PC-9 (cell line): Measurements from ENCODE around the gene ZMAT5. TPM values are rescaled to one million over a fixed set of nuclear protein-coding genes. Genes with fewer than 3 reads are reported as not detected.
A peak's percentile ranks its signal among the peaks of the same experiment; 100 is the strongest.

Experiments used
- BruUV-seq: library from RNA; stranded (reverse); fragments of 400-500 nt; replicated peaks from 2 replicates; lab custom pipeline; 2021; lab: Mats Ljungman, UMichigan
- CTCF ChIA-PET: fragments of 300-600 bp; sonication (Branson Sonifier 250); formaldehyde crosslinking; loops from one replicate; lab custom pipeline; 2022; ENCODE audit warnings: antibody characterized with exemption; lab: Charles Lee
- POLR2A ChIA-PET: fragments of 300-600 bp; sonication (Branson Sonifier 250); formaldehyde crosslinking; loops from one replicate; lab custom pipeline; 2022; ENCODE audit warnings: antibody characterized with exemption; ENCODE audit not compliant: unreplicated experiment; lab: Charles Lee
- DNase-seq, 2 experiments: peaks; one replicate each; pipeline versions ENCODE4 v3.0.0 to v3.0.0-alpha.2; 2015 to 2022; ENCODE audit warnings: mixed read lengths in 1 of 2
- H2AFZ ChIP-seq: fragments of 200-600 bp; sonication (generic); 2 replicates; pipeline ENCODE4 v1.8.1; 2017; ENCODE audit warnings: antibody characterized with exemption
- H3F3A ChIP-seq: fragments of 200-600 bp; sonication (generic); 2 replicates; pipeline ENCODE4 v1.8.1; 2017; ENCODE audit warnings: antibody characterized with exemption, mild to moderate bottlenecking, low read depth; ENCODE audit not compliant: insufficient read depth
- H3K27ac ChIP-seq: fragments of 200-600 bp; sonication (generic); 2 replicates; pipeline ENCODE4 v1.6.1; 2016; ENCODE audit warnings: mixed run types
- H3K27me3 ChIP-seq: fragments of 200-600 bp; sonication (generic); 2 replicates; pipeline ENCODE4 v1.6.1; 2016; ENCODE audit warnings: low read depth, mixed run types; ENCODE audit not compliant: insufficient read depth
- H3K36me3 ChIP-seq: fragments of 200-600 bp; sonication (generic); 2 replicates; pipeline ENCODE4 v1.6.1; 2016; ENCODE audit warnings: low read depth, mixed run types
- H3K4me1 ChIP-seq: fragments of 200-600 bp; sonication (generic); replicated peaks from 2 replicates; pipeline ENCODE4 v1.6.1; 2016; ENCODE audit warnings: mixed run types; ENCODE audit not compliant: insufficient read depth
- H3K4me2 ChIP-seq: fragments of 200-600 bp; sonication (generic); 2 replicates; pipeline ENCODE4 v1.6.1; 2017; ENCODE audit warnings: mixed run types
- H3K4me3 ChIP-seq: fragments of 200-600 bp; sonication (generic); 2 replicates; pipeline ENCODE4 v1.6.1; 2016; ENCODE audit warnings: mixed run types
- H3K79me2 ChIP-seq: fragments of 200-600 bp; sonication (generic); 2 replicates; pipeline ENCODE4 v1.6.1; 2017; ENCODE audit warnings: low read depth, mixed run types
- H3K9me2 ChIP-seq: fragments of 200-600 bp; sonication (generic); 2 replicates; pipeline ENCODE4 v1.8.1; 2017; ENCODE audit warnings: mild to moderate bottlenecking; ENCODE audit not compliant: insufficient read depth
- H3K9me3 ChIP-seq: fragments of 200-600 bp; sonication (generic); 2 replicates; pipeline ENCODE4 v1.8.1; 2016; ENCODE audit warnings: low read depth; ENCODE audit not compliant: insufficient read depth
- H4K20me1 ChIP-seq: fragments of 200-600 bp; sonication (generic); 2 replicates; pipeline ENCODE4 v1.8.1; 2017; ENCODE audit not compliant: insufficient read depth
- EZH2 ChIP-seq: fragments of 200-600 bp; sonication (generic); IDR thresholded peaks from 2 replicates; pipeline ENCODE4 v1.8.0; 2017; ENCODE audit warnings: antibody characterized with exemption, low read depth
- intact Hi-C: fragments of 100-400 bp; cut with micrococcal nuclease; formaldehyde crosslinking; loops from one replicate; pipeline ENCODE4 v1.10.0; 2022; ENCODE audit not compliant: unreplicated experiment
- total RNA-seq: library from RNA; stranded (reverse); gene quantifications from 2 replicates; pipeline ENCODE4 v1.2.3, GENCODE V29; 2021
- TF ChIP-seq, protein P1 (sequence below): fragments of 200-600 bp; sonication (generic); conservative IDR thresholded peaks from 2 replicates; pipeline ENCODE4 v1.6.1; 2017; ENCODE audit warnings: mixed run types, antibody characterized with exemption, mild to moderate bottlenecking, moderate library complexity

The ZMAT5 gene
- total RNA-seq, 1 experiment from 2014 or later, result 14.2 TPM

DNA sequence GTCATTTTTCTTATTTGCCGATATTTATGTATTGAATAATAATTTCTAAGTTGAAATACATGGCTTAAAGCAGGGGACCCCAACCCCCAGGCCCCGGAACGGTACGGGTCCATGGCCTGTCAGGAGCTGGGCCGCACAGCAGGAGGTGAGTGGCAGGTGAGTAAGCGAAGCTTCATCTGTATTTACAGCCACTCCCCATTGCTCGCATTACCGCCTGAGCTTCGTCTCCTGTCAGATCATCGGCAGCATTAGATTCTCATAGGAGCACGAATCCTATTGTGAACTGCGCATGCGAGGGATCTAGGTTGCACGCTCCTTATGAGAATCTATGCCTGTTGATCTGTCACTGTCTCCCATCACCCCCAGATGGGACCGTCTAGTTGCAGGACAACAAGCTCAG, 4.5 kb downstream of the ZMAT5 start:
- Histone ChIP-seq H3K27ac (0 out of 2 replicates have a peak overlapping the region, but pooled peaks have one; percentile 29), H4K20me1 (no peaks in the 10 kb centered on the region), H3K27me3 (no peaks in the 10 kb centered on the region), H3K4me1 (peaks cover 22% of the 10 kb centered on the region), H3K9me3 (no peaks in the 10 kb centered on the region), H3K36me3 (no peaks in the 10 kb centered on the region), H2AFZ (no peak overlapping the region), H3K4me3 (no peak overlapping the region), H3K79me2 (peaks cover 27% of the 10 kb centered on the region), H3F3A (peaks cover 19% of the 10 kb centered on the region; the same call in 1 of the 2 replicates), H3K4me2 (peak overlapping the region; percentile 63; the same call in 1 of the 2 replicates), H3K9me2 (no peaks in the 10 kb centered on the region)
- CTCF ChIA-PET, result no interaction called here
- peak; percentile 53 to 77 for DNase-seq
- POLR2A ChIA-PET, result interaction anchor here (0.6 kb wide), 3 partner anchors 276 to 1454 kb away, joined by 3 to 5 read pairs (median 4); no protein-coding TSS in a partner anchor
- no peak for TF ChIP-seq EZH2
- TF ChIP-seq, protein P1, sequence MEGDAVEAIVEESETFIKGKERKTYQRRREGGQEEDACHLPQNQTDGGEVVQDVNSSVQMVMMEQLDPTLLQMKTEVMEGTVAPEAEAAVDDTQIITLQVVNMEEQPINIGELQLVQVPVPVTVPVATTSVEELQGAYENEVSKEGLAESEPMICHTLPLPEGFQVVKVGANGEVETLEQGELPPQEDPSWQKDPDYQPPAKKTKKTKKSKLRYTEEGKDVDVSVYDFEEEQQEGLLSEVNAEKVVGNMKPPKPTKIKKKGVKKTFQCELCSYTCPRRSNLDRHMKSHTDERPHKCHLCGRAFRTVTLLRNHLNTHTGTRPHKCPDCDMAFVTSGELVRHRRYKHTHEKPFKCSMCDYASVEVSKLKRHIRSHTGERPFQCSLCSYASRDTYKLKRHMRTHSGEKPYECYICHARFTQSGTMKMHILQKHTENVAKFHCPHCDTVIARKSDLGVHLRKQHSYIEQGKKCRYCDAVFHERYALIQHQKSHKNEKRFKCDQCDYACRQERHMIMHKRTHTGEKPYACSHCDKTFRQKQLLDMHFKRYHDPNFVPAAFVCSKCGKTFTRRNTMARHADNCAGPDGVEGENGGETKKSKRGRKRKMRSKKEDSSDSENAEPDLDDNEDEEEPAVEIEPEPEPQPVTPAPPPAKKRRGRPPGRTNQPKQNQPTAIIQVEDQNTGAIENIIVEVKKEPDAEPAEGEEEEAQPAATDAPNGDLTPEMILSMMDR, result no peak
- intact Hi-C loops, result loop anchor here (1.0 to 10.0 kb wide), 3 partner anchors 59 to 137 kb away; no protein-coding TSS in a partner anchor
- no TSS peak for BruUV-seq

DNA sequence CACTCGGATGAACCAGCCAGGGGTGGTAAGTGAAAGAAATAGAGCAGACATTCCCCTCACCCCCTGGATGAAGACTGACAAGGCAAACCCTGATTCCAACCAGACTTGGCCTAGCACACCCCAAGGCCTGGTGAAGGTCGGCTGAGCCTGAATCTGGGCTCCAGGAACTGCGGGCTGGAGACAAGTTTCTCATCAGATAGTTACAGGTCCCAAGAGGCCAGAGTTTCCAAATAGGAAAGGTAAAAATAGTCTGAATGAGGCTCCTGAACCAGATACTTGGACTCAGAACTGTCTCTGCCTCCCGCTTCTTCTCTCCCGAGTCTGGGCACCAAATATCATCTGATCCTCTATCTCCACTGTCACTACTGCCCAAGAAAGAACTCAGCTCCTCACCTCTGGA, 7.8 kb downstream of the ZMAT5 start:
- no peak overlapping the region for H3K4me3 ChIP-seq
- peaks cover 13% of the 10 kb centered on the region for H3K4me1 ChIP-seq
- no peaks in the 10 kb centered on the region for H4K20me1 ChIP-seq
- H3K4me2 ChIP-seq, result no peak overlapping the region
- intact Hi-C loops, result no loop called here
- H3F3A ChIP-seq, result peaks cover 19% of the 10 kb centered on the region; the same call in 1 of the 2 replicates
- H3K9me3 ChIP-seq, result no peaks in the 10 kb centered on the region
- H3K27ac ChIP-seq, result no peak overlapping the region
- no peaks in the 10 kb centered on the region for H3K36me3 ChIP-seq
- ChIA-PET POLR2A (no interaction called here), CTCF (no interaction called here)
- H2AFZ ChIP-seq, result no peak overlapping the region
- H3K27me3 ChIP-seq, result no peaks in the 10 kb centered on the region
- 0 out of 2 replicates have a peak, but pooled peaks cover 3% of the 10 kb centered on the region for H3K79me2 ChIP-seq
- DNase-seq, result no peak
- TF ChIP-seq, protein P1, result no peak
- TF ChIP-seq EZH2, result no peak
- H3K9me2 ChIP-seq, result no peaks in the 10 kb centered on the region
- BruUV-seq, result no TSS peak

DNA sequence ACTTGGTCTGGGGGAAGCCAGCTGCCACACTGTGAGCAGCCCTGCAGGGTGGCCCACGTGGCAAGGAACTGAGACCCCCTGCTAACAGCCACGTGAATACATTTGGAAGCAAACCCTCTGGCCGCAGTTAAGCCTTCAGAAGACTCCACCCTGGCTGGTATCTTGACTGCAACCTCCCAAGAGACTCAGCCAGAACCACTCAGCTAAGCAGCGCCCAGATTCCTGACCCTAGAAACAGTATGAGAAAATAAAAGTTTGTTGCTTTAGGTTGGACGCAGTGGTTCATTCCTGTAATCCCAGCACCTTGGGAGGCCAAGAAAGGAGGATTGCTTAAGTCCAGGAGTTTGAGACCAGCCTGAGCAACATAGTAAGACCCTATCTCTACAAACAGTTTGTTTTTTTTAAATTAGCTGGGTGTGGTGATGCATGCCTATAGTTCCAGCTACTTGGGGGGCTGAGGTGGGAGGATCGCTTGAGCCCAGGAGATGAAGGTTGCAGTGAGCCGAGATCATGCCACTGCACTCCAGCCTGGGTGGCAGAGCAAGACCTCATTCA, 8.7 kb downstream of the ZMAT5 start:
- Histone ChIP-seq H3K27me3 (no peaks in the 10 kb centered on the region), H2AFZ (no peak overlapping the region), H3K4me3 (no peak overlapping the region), H3K9me3 (no peaks in the 10 kb centered on the region), H3K79me2 (no peaks in the 10 kb centered on the region), H3K27ac (no peak overlapping the region), H3F3A (peaks cover 19% of the 10 kb centered on the region; the same call in 1 of the 2 replicates), H3K4me2 (no peak overlapping the region), H3K36me3 (no peaks in the 10 kb centered on the region), H3K9me2 (no peaks in the 10 kb centered on the region), H4K20me1 (no peaks in the 10 kb centered on the region), H3K4me1 (peaks cover 13% of the 10 kb centered on the region)
- ChIA-PET CTCF (no interaction called here), POLR2A (no interaction called here)
- no peak for TF ChIP-seq EZH2
- TF ChIP-seq, protein P1, result no peak
- no TSS peak for BruUV-seq
- DNase-seq, result no peak
- intact Hi-C loops, result no loop called here
